DMS153 treated with DMSO at 0.1 percent for 48 hours (cell line): ENCODE results near the gene CYP4B1.
"Not testable (repeated sequence)": the region's sequence is repeated elsewhere in the genome, so short reads cannot be mapped to it uniquely, and the experiment has no call there.

Experiments
- DNase-seq: peaks from one replicate; lab custom pipeline; 2025; ENCODE audit not compliant: unreplicated experiment; lab: John Stamatoyannopoulos, UW

The CYP4B1 gene

DNA sequence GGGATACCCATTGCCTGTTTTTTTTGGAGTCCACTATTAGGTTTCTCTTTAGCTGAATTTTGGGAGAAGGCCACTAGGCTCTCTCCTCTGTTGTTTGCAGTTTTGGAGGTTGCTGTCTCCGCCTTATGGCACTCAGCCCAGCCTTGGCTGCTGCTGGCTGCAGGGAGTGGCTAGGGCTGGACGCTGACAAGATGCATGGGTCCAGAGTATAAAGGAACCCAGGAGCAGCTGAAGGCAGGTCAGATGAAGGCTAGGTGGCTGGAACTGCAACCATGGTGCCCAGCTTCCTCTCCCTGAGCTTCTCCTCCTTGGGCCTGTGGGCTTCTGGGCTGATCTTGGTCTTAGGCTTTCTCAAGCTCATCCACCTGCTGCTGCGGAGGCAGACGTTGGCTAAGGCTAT, at the start of gene CYP4B1:
TSS of gene CYP4B1 (plus strand) at position 237 of the 400 bp plus-strand sequence. CDS start at position 273, 36 bp downstream.
- DNase-seq = no peak

- DNase-seq = no peak
Observed at GRCh38 chr1:46749404-46749803, 49.4 kb upstream of the CYP4B1 start.

- DNase-seq = no peak
Observed at GRCh38 chr1:46749921-46750404, 48.9 kb upstream of the CYP4B1 start.

GRCh38 chr1:46753985-46754384, 44.9 kb upstream of the CYP4B1 start:
- DNase-seq = no peak

- not testable (repeated sequence) for DNase-seq
Observed at GRCh38 chr1:46754707-46755106, 44.1 kb upstream of the CYP4B1 start.

DNA sequence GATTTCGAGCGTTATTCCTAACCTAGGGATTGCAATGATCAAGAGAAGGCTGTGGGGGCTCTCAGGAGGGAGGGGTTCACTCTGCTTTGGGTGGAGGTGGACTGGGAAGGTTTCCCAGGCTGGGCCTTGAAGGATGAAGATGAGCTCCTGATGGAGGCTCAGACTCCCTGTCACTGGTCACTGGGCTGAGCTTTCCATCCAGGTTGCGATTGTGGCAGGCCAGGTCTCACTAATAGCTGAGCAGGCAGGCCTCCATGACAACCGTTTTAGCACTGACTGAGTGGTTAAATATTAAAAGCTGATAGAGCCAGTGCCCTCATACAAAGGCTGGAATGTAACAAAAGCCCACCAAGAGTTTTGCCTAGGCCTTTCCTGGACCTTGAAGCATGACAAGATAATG, 43.7 kb upstream of the CYP4B1 start:
- no peak for DNase-seq

DNA sequence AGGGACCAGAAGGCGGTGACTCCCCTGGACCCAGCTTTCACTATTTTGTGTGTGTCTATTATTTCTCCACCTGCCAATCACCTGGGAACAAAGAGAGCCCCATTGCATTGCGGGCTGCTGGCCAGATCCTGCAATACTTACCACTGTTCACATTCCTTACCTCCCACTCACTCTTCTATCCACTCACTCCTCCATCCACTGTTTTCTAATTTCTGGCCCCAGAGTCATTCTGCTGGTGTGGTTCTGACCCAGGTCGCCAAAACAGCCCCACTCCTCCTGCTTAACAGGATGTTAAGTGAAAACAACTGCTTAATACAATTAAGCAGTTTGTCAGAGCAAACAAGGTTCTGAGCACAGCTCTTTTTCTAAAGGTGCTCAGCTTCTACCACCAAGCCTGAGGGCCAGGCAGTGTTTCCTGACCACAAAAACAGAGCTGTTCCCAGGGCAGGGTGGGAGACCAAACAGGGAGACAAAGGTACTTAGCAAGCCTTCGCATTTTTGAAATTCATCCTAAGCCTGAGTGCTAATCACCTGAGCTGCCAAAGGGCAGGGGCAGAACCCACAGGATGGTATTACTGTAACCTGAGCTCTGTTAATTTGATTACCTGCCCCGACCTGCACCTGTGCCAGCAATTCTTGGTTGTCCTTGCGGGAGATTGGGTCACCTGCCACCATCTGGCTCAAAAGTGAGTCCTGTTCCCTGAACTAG, 41.4 kb upstream of the CYP4B1 start:
- peak; percentile 96 for DNase-seq

DNA sequence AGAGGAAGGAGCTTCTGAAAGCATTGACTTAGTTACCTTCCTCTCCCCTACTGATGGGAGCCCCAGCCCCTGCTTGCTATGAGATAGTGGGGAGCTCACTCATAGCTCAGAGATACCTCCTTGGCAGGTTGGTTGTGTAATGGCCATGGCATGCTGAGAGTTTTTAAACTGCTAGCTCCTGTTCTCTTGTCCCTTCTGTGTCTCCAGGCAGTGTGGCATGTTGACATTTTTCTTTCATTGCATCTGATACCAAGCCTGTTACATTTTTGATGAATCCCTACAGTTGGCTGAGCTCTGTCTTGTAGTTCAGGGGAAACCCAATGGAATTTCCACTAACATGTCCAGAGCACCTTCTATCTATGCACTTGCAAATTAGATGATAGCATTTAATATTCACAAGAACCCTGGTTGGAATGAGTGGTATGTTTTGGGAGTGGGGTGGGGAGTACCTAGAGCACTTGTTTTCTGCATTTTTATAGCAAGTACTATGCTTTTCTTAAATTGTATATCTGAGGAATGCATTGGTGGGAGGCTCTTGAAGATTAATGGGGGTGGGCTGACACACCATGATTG, 40.8 kb upstream of the CYP4B1 start:
- no peak for DNase-seq

DNA sequence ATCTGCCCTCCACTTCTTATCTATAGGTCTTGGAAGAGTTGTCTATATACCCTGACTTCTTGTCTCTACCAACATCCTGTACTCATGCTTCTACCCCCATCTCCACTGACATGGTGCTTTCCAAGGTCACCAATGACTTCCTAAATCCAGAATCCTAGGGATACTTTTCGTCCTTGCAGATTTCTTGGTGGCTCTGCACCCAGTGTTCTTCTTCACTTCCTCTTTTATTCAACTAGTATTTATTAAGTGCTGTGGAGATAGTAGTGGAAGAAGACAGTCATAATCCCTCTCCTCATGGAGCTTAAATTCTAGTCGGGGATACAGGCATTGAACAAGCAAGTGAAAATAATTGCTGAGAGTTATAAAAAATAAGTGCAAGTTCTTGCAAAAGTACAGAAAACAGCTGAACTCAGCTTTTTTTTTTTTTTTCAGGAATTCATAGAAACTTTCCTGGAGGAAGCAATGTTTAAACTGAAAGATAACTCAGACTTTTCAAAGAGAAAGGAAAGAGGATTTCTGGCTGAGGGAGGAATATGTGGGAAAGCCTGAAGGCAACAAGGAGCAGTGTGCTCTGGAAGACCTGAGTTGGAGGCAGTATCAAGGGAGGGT, 38.2 kb upstream of the CYP4B1 start:
- no peak for DNase-seq

DNA sequence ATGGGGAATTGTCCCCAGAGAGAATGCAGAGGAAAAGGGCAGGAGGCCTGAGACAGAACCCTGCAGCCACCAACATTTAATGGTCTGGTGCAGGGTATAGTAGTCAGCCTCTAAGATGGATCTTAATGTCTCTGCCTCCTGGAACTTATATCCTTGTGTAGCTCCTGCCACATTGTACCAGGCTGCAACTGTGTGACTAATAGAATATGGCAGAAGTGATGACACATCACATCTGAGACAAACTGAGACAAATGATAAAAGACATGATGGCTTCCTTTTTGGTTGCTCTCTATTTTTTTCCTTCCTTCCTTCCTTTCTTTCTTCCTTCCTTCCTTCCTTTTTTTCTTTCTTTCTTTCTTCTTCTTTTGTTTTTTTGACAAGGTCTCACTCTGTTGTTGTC, 37.1 kb upstream of the CYP4B1 start:
- no peak for DNase-seq

GRCh38 chr1:46764402-46764801, 34.4 kb upstream of the CYP4B1 start:
- DNase-seq = no peak

- DNase-seq = peak; percentile 71
Observed at GRCh38 chr1:46767649-46768282, 31.1 kb upstream of the CYP4B1 start.

GRCh38 chr1:46768445-46768844, 30.4 kb upstream of the CYP4B1 start:
- DNase-seq = no peak

GRCh38 chr1:46769028-46769740, 29.7 kb upstream of the CYP4B1 start:
- no peak for DNase-seq

DNA sequence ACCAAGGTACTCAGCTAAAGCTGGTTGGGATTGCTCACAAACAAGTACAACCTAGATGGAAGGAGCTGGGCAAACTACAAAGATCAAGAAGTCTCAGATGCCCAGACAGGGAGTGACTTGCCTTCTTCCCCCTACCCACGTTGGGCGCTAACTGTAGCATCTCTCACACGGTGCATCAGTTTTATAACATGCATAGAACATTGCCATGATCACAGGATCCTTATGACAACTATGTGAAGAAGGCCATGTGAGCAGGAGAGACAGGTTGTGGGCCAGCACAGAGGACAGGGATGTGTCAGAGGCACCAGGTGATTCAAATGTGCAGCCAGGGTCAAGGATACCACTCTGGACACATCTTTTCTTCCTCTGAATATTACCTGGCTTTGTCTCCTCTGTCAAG, 28.3 kb upstream of the CYP4B1 start:
- no peak for DNase-seq

DNA sequence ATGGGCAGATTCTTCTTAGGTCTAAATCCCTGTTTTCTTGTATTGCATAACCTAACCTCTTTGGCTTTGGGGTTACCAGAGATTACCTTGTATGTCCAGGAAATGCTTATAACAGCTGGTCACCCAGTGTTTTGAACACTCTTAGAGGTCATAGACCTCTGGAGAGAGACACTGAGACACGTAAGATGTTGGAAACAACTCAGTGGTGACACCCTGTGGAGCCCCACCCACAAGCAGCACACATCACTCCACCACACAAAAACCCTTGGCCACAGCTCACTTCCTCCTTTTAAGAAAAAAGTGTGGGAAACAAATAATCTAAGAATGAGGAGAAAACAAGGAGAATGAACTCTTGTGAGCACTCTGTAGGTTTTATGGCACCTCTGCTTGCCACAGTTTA, 26.3 kb upstream of the CYP4B1 start:
- no peak for DNase-seq

DNA sequence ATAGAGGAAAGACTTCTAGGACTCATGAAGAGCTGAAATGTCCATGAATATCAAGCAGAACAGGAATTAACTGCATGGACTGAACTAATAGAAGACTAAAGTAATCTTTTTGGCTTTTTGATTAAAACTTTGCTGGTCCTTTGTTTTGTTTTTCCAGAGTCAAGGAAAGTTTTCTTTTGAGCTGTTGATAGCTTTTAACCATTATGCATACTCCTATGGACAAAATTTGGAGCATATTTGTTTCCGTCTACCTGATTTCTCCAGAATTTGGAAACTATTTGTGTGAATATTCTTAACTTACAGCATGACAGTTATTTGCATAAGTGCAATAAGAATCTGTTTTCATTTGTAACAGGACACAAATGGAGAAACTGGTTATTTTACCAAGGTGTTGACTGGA, 24.5 kb upstream of the CYP4B1 start:
- DNase-seq = no peak

- not testable (repeated sequence) for DNase-seq
Observed at GRCh38 chr1:46778456-46778855, 20.4 kb upstream of the CYP4B1 start.

DNA sequence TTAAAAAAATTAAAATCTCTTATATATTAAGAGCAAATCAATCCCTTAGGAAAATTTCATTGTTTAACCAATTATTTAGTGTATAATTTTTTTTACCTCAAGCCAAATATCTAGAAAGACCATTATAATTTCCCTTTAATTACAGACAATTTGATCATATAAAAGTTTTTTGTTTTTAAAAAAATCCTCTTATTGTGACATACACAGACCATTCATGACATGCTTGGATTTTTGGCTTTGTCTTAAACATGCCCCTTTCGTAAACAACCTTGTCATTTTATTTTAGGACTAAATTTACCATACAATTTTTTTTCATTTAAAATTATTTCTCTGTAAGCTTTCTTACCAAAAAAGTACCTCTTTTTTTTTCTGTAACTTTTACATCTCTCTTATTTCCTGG, 14.2 kb upstream of the CYP4B1 start:
- no peak for DNase-seq

GRCh38 chr1:46788634-46789033, 10.2 kb upstream of the CYP4B1 start:
- peak; percentile 88 for DNase-seq

- no peak for DNase-seq
Observed at GRCh38 chr1:46790446-46791101, 8.3 kb upstream of the CYP4B1 start.
